Esophagus squamous epithelium (tissue), 5 donors: ENCODE data around the gene KLRD1. TPM values are rescaled to one million over a fixed set of nuclear protein-coding genes. Genes with fewer than 3 reads are reported as not detected.
"Not testable (repeated sequence)": the region's sequence is repeated elsewhere in the genome, so short reads cannot be mapped to it uniquely, and the experiment has no call there.

Experiments used
- DNase-seq: peaks from one replicate; lab custom pipeline; 2025; lab: John Stamatoyannopoulos, UW
- H3K27ac ChIP-seq, 4 donors: fragments of 200-600 bp; sonication (generic); one replicate each; pipeline ENCODE4 v1.5.1; 2016 to 2019; ENCODE audit warnings: mild to moderate bottlenecking in 1 of 4
- H3K27me3 ChIP-seq, 4 donors: fragments of 200-600 bp; sonication (generic); 1 replicate in 3 of 4; 2 replicates in 1 of 4; pipeline versions ENCODE4 v1.5.1 to v1.6.0; 2017 to 2021; ENCODE audit warnings: antibody characterized with exemption in 1 of 4
- H3K36me3 ChIP-seq, 3 donors: fragments of 200-600 bp; sonication (generic); one replicate each; pipeline ENCODE4 v1.5.1; 2016 to 2019
- H3K4me1 ChIP-seq, 3 donors: fragments of 200-600 bp; sonication (generic); one replicate each; pipeline ENCODE4 v1.5.1; 2017 to 2019
- H3K4me3 ChIP-seq, 4 donors: fragments of 200-600 bp; sonication (generic); 1 replicate in 3 of 4; 2 replicates in 1 of 4; pipeline ENCODE4 v1.5.1; 2016 to 2019; ENCODE audit warnings: mild to moderate bottlenecking in 2 of 4, moderate library complexity in 1 of 4
- H3K9me3 ChIP-seq, 3 donors: fragments of 200-600 bp; sonication (generic); one replicate each; pipeline ENCODE4 v1.5.1; 2016 to 2019
- POLR2A ChIP-seq, 4 donors: fragments of 450-650 bp; IDR thresholded peaks; one replicate each; pipeline ENCODE4 v1.6.1; 2017; ENCODE audit warnings: antibody characterized with exemption in 4 of 4, mild to moderate bottlenecking in 4 of 4, moderate library complexity in 3 of 4
- WGBS, 2 donors: methylation state at CpG; one replicate each; pipeline ENCODE4 v1.1.5; 2018; 5-methylcytosine and 5-hydroxymethylcytosine counted together
- intact Hi-C: fragments of 100-400 bp; cut with DNase I; formaldehyde crosslinking; loops from one replicate; pipeline ENCODE4 v1.15.0; 2022
- total RNA-seq, 4 donors: library from RNA; depleted of rRNA; stranded (reverse); fragments of >200 nt; gene quantifications; one replicate each; pipeline ENCODE4 v1.1.0, GENCODE V29; 2016
- TF ChIP-seq, protein P1 (sequence below), 6 experiments: fragments of 450-650 bp in 4 of 6; fragments of 200-600 bp in 2 of 6; sonication (generic) in 2 of 6; IDR thresholded peaks; one replicate each; pipeline ENCODE4 v1.5.1; 2016 to 2019; ENCODE audit warnings: antibody characterized with exemption in 6 of 6, mild to moderate bottlenecking in 4 of 6, moderate library complexity in 4 of 6
- donor health status: DM: yes; HTN: yes; CAD: no.

The KLRD1 gene
- total RNA-seq, 4 donors from 2014 or later, result 0.92 to 2.3 (median 1.6) TPM

DNA sequence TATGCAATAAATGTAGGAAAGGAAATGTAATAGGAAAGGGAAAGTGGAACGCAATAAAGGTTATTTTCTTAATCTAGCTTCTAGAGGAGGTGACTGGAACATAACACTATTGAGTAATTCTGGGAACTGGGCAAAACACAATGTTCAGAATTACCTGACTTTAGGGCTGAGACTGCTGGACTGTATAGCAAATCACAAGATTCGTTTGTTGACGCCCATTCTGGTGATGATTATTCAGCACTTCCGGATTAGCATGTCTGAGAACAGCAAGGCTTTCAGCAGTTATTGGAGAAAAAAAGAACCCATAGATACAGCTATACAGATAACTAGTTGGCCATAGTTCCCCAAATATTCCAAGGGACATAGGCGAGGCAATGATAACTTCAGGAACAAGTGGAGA lies 2.3 kb upstream of the KLRD1 start:
- DNase-seq, result no peak
- no peak overlapping the region for H3K4me3 ChIP-seq
- WGBS, 2 donors, result 66 to 84% methylated on average over 5 of the region's 5 CpGs
- H3K27me3 ChIP-seq, result no peaks in the 10 kb centered on the region
- no peaks in the 10 kb centered on the region for H3K36me3 ChIP-seq
- H3K4me1 ChIP-seq, result no peaks in the 10 kb centered on the region
- no peaks in the 10 kb centered on the region for H3K9me3 ChIP-seq
- H3K27ac ChIP-seq, result no peak overlapping the region
- intact Hi-C loops, result no loop called here
- TF ChIP-seq POLR2A (IDR thresholded peaks at IDR 0.05), result no peak
- TF ChIP-seq, protein P1, sequence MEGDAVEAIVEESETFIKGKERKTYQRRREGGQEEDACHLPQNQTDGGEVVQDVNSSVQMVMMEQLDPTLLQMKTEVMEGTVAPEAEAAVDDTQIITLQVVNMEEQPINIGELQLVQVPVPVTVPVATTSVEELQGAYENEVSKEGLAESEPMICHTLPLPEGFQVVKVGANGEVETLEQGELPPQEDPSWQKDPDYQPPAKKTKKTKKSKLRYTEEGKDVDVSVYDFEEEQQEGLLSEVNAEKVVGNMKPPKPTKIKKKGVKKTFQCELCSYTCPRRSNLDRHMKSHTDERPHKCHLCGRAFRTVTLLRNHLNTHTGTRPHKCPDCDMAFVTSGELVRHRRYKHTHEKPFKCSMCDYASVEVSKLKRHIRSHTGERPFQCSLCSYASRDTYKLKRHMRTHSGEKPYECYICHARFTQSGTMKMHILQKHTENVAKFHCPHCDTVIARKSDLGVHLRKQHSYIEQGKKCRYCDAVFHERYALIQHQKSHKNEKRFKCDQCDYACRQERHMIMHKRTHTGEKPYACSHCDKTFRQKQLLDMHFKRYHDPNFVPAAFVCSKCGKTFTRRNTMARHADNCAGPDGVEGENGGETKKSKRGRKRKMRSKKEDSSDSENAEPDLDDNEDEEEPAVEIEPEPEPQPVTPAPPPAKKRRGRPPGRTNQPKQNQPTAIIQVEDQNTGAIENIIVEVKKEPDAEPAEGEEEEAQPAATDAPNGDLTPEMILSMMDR (IDR thresholded peaks at IDR 0.05), result no peak

DNA sequence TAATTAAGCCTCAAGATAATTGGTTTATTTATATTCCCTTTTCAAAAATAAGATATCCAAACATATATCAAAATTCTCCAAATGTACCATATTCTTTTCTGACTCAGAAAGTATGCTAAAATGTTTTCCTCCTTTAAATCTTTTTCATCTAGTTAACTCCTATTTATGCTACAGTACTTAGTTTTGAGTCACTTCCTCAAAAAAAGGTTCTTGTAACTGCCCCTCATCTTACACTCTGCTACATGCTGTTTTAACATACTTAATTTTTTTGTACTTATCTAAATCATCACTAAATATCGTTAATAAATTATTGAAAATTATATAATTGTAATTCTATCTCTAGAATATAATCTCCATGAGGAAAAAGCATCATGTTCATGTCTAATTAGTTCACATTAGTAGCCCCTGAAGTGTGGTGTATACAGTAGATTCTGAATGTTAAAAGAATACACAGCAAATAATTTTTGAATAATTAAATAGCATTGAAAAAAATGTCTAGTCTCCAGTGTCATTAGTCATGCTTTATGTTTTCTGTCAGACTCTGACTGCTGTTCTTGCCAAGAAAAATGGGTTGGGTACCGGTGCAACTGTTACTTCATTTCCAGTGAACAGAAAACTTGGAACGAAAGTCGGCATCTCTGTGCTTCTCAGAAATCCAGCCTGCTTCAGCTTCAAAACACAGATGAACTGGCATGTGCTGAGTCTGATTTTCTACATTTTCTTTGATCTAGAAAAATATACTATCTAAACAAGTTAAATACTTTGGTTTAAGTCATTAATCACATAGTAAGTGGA lies 3.5 kb downstream of the KLRD1 start:
- Histone ChIP-seq H3K9me3 (no peaks in the 10 kb centered on the region), H3K27ac (no peak overlapping the region), H3K36me3 (no peaks in the 10 kb centered on the region), H3K4me3 (no peak overlapping the region), H3K27me3 (no peaks in the 10 kb centered on the region), H3K4me1 (peaks cover 0 to 9% (median 0%) of the 10 kb centered on the region in 3 donors)
- no peak for DNase-seq
- 12 to 38% methylated on average over 4 of the region's 4 CpGs for WGBS, 2 donors
- TF ChIP-seq POLR2A (IDR thresholded peaks at IDR 0.05), result no peak
- TF ChIP-seq, protein P1 (IDR thresholded peaks at IDR 0.05), result no peak
- intact Hi-C loops, result no loop called here

DNA sequence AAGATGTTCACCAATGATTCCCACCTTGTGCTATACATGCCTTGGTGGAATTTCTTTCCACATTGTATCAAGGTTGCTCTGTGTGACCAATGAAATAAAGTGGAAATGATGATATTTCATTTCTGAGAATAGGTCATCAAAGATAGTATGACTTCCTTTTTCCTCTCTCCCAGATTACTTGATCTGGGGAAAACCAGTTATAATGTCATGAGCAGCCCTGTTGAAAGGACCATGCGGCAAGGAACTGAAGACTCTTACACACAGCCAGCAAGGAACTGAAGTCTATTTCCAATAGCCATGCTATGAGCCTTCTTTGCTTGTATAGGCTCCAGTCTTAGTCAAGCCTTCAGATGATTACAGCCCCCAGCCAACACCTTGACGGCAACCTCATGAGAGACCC lies 11.7 kb downstream of the KLRD1 start:
- WGBS, 2 donors, result 91 to 92% methylated on average over 2 of the region's 2 CpGs
- intact Hi-C loops, result no loop called here
- Histone ChIP-seq H3K9me3 (no peaks in the 10 kb centered on the region), H3K4me1 (no peaks in the 10 kb centered on the region), H3K27me3 (no peaks in the 10 kb centered on the region), H3K4me3 (no peak overlapping the region), H3K27ac (no peak overlapping the region), H3K36me3 (no peaks in the 10 kb centered on the region)
- DNase-seq, result no peak
- TF ChIP-seq, protein P1 (IDR thresholded peaks at IDR 0.05), result no peak
- TF ChIP-seq POLR2A (IDR thresholded peaks at IDR 0.05), result no peak

DNA sequence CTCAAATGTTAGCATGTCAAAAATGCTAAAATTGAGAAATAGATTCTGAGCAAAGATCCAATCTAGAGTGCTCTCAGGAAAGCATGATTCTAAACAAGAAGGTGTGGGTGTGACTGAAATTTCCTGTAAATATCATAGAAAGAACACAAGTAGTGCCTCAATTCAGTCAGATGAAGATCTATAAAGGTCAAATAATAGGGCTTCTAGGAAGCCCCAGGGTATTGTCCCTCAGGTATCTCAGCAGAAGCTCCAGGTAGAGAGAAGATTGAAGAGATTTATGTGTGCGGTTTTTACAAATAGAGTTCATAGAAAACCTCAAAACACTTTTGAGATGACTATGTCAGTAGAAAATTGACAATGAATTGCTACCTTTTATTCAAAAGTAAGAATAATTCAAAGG lies 13.0 kb downstream of the KLRD1 start:
- Histone ChIP-seq H3K9me3 (no peaks in the 10 kb centered on the region), H3K4me1 (no peaks in the 10 kb centered on the region), H3K27ac (no peak overlapping the region), H3K36me3 (no peaks in the 10 kb centered on the region), H3K4me3 (no peak overlapping the region), H3K27me3 (no peaks in the 10 kb centered on the region)
- intact Hi-C loops, result no loop called here
- no peak for DNase-seq
- 74 to 83% methylated on average over 1 of the region's 1 CpG for WGBS, 2 donors
- TF ChIP-seq POLR2A (IDR thresholded peaks at IDR 0.05), result no peak
- TF ChIP-seq, protein P1 (IDR thresholded peaks at IDR 0.05), result no peak

DNA sequence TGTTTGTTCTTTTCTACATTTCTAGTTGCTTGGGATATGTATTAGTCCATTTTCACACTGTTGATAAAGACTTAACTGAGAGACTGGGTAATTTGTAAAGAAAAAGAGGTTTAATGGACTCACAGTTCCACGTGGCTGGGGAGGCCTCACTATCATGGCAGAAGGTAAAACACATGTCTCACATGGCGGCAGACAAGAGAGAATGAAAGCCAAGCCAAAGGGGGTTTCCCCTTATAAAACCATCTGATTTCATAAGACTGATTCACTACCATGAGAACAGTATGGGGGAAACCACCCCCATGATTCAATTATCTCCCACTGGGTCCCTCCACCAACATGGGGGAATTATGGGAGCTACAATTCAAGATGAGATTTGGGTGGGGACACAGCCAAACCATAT lies 21.0 kb downstream of the KLRD1 start:
- H3K4me3 ChIP-seq, intact Hi-C loops: not testable (repeated sequence)
- WGBS, 2 donors, result 58 to 63% methylated on average over 1 to 2 of the region's 2 CpGs

More for the DNA sequence above, 21.0 kb downstream of the KLRD1 start:
- not testable (repeated sequence) for DNase-seq, H3K9me3 ChIP-seq, H3K27me3 ChIP-seq, H3K4me1 ChIP-seq, H3K27ac ChIP-seq, H3K36me3 ChIP-seq
